Activated T-helper 1 cell treated with anti-CD3 and anti-CD28 coated beads, Interleukin-2, amount 50 U/mL, for 16 hours (primary cell): ENCODE data around the gene RAX.

Experiments
- DNase-seq, 2 donors: peaks; one replicate each; pipeline ENCODE4 v3.0.0-alpha.2; 2020; ENCODE audit warnings: low read depth in 1 of 2, low spot score in 1 of 2

The RAX gene

DNA sequence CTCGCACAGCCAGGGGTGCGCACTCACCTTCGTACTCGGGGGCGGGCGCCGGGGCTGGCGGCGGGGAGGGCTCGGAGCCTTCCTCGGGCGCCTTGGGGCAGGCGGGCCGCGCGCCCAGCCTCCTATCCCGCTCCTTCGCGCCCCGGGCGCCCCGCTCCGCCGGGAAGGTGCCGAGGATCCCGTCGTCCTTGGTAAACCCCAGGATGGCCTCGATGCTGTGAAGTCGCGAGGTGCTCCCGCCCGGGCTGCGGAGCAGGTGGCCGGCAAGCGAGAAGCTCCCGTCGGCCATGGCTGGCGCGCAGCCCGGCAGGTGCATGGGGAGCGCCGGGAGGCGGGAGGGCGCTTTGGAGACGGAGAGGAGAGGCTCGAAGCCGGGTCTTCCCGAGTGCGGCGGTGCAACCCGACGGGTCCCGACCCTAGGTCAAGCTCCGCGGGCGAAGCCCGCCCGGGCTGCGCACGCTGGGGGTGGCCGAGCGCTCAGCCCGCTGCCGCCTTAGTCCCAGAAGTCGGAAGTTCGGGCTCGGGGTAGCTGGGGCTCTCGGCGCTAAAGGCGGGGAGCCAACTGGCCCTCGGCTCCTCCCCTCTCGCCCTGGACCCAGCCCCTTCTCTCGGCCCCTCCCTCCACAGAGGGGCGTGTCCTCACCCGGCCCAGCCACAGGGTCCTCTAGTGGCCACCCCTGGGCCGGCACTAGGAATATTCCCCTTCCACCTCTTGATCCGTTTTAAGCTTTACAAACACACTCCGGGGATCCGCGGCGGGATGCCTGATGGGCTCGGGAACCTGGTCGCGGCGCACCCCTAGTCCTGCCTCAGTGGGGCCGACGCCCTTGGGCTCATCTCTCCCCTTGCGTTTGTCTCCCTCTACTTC is at the start of gene RAX:
Gene RAX, minus strand, starts transcription at position 564 of the 868 bp plus-strand sequence. Its CDS starts 248 bp downstream, at position 316.
- no peak for DNase-seq

- DNase-seq: no peak
Observed at GRCh38 chr18:59318460-59319050, 45.3 kb upstream of the RAX start, which contains the start of gene CPLX4. CPLX4 (minus strand) TSS chr18:59318649; CDS start chr18:59318462, 187 bp downstream.

GRCh38 chr18:59311631-59312030 is 38.4 kb upstream of the RAX start:
- DNase-seq: no peak

GRCh38 chr18:59308938-59309260 is 35.6 kb upstream of the RAX start:
- DNase-seq: no peak

DNA sequence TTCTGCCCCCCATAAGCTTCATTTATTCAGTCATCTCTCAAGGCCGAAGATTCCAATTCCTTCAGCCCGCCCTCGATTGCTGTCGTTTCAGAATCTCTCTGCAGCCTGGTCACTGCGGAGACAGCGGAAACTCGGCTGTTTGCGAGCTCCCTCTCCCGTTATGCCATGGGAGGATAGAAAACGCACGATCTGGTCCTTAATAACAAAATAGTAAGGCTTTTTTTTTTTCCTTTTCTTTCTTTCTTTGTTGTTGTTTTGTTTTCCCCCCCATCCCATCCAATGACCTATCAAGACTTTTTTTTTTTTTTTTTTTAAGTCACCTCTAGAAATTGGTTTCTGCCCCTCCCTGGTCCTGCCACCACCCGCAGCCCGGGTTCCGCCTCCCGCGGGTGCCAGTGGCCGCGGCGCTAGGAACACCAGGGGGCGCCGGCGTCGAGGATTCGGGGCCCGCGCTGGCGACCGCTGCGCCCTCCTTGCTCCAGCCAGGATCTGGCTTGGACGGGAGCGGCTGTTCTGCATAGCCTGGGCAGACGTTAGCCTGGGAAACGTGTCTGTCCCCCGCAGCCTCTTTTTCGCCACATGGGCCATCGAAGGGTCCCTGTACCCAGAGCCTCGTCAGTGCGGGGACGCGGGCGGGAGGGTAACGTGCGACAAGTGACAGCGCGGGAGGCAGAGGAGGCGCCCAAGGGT is 35.1 kb upstream of the RAX start:
- DNase-seq: peak; percentile 46 to 49

- no peak for DNase-seq
Observed at GRCh38 chr18:59306640-59307039, 33.4 kb upstream of the RAX start.

- DNase-seq: no peak
Observed at GRCh38 chr18:59305295-59305694, 32.0 kb upstream of the RAX start.

DNA sequence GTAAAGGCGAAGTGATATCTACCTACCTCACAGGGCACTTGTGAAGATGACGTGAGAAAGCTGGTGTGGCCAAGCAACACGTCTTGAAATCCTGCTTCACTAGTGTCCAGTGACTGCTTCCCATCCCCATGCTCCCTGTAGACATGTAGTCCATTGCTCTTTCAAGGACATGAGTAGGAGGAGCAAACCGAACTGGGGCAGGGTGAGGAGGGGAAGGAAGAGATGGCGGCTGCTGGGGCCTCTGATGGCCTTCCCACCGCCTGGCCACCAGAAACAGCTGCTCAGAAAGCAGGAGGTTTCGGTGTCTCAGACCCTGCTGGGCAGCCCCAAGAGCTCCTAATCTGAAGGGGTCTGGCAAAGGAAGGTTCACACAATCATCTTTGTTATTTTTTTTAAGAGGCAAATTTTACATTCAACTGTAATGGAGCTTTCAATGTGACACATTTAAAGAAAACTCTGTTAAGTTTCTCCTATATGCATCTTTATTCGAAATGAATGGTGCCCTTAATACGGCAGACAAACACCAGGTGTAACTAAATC is 30.5 kb upstream of the RAX start:
- no peak for DNase-seq

GRCh38 chr18:59303006-59303405 is 29.8 kb upstream of the RAX start:
- no peak for DNase-seq

- no peak for DNase-seq
Observed at GRCh38 chr18:59301929-59302328, 28.7 kb upstream of the RAX start.

GRCh38 chr18:59300676-59301285 is 27.5 kb upstream of the RAX start:
- DNase-seq: no peak

GRCh38 chr18:59298871-59299270 is 25.6 kb upstream of the RAX start:
- DNase-seq: no peak

GRCh38 chr18:59293317-59293716 is 20.1 kb upstream of the RAX start:
- no peak for DNase-seq

- no peak for DNase-seq
Observed at GRCh38 chr18:59286341-59286740, 13.1 kb upstream of the RAX start.

DNA sequence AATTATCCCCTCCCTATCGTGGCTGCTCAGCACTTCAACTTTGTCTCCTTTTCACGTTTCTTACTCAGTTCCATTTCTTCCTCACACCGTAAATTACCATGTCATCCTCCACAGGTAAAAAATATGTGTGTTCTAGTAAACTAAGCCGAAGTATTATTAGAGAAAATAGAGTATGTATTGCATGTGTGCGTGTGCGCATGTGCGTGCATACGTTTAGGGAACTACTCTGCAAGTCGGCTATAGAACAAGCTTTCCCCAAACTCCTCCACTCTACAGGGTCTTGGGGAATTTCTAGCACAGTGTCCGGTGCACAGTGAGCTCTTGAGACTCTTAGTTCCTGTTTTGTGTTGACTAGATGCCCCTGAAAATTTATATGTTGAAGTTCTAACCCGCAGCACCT is 9.1 kb upstream of the RAX start:
- DNase-seq: no peak

GRCh38 chr18:59279722-59280121 is 6.5 kb upstream of the RAX start:
- DNase-seq: no peak

DNA sequence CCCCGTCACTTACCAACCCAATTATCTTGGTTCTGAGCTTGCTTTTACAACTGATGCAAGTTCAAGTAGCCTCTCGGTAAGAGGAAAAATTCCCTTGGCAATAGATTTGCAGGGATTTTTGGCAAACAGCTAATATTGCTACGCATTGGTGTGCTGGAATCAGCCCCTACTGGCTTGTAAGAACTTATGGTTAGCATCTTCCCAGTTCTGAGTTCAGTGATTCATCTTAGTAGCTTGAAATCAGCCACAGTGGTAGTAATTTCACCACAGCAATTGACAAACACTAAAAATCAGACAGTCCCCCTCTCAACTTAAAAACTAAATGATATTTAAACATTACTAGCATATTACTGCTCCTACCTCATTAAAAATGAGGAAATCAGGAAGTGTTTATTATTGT is 5.9 kb upstream of the RAX start:
- DNase-seq: no peak

GRCh38 chr18:59278793-59279192 is 5.5 kb upstream of the RAX start:
- no peak for DNase-seq

- DNase-seq: no peak
Observed at GRCh38 chr18:59276047-59276446, 2.8 kb upstream of the RAX start.

GRCh38 chr18:59275406-59275949 is 2.2 kb upstream of the RAX start:
- no peak for DNase-seq

- no peak for DNase-seq
Observed at GRCh38 chr18:59274533-59274928, 1.3 kb upstream of the RAX start.
